B cell (primary cell): Measurements from ENCODE around the gene OST4. TPM values are rescaled to one million over a fixed set of nuclear protein-coding genes. Genes with fewer than 3 reads are reported as not detected.

Experiments
- ATAC-seq: fragments of 200-7000 bp; cut with Tn5 transposase; one replicate; pipeline ENCODE4 v1.10.0; 2021; ENCODE audit warnings: low read depth, mild to moderate bottlenecking, moderate number of reproducible peaks, moderate library complexity
- CTCF ChIA-PET: fragments of 350-600 bp; sonication (Branson Sonifier 250); formaldehyde crosslinking; loops from one replicate; lab custom pipeline; 2021; ENCODE audit warnings: antibody characterized with exemption, inconsistent platforms; lab: Charles Lee
- POLR2A ChIA-PET: fragments of 350-600 bp; sonication (Branson Sonifier 250); formaldehyde crosslinking; loops from one replicate; lab custom pipeline; 2021; ENCODE audit warnings: antibody characterized with exemption; lab: Charles Lee
- DNase-seq: peaks from one replicate; pipeline ENCODE4 v3.0.0; 2013
- H2AFZ ChIP-seq: 2 replicates; pipeline ENCODE4 v1.6.1; 2012; ENCODE audit warnings: mild to moderate bottlenecking, low read depth, low read length; ENCODE audit not compliant: insufficient read depth, poor library complexity, severe bottlenecking
- H3K27ac ChIP-seq, 2 donors: 1 replicate in 1 of 2; 2 replicates in 1 of 2; pipeline ENCODE4 v1.5.1; 2012 to 2013; ENCODE audit warnings: low read length in 2 of 2, mild to moderate bottlenecking in 2 of 2, moderate library complexity in 1 of 2
- H3K27me3 ChIP-seq, 4 experiments: fragments of 200-600 bp in 1 of 4; sonication (generic) in 1 of 4; replicated peaks in 1 of 4; 1 replicate in 2 of 4; 2 replicates in 2 of 4; pipeline versions ENCODE4 v1.6.1 to v1.7.0; 2013 to 2016; ENCODE audit warnings: low read length in 3 of 4, mild to moderate bottlenecking in 2 of 4, mixed read lengths in 1 of 4, moderate library complexity in 1 of 4; ENCODE audit not compliant: insufficient read depth in 4 of 4, control insufficient read depth in 3 of 4; ENCODE audit errors: control extremely low read depth in 1 of 4
- H3K36me3 ChIP-seq, 2 experiments: replicated peaks in 1 of 2; 1 replicate in 1 of 2; 2 replicates in 1 of 2; pipeline versions ENCODE4 v1.6.1 to v1.7.1; 2013; ENCODE audit warnings: low read length in 1 of 2; ENCODE audit not compliant: insufficient read depth in 2 of 2, control insufficient read depth in 1 of 2; ENCODE audit errors: control extremely low read depth in 1 of 2, extremely low read depth in 1 of 2
- H3K4me1 ChIP-seq, 2 donors: fragments of 200-600 bp in 1 of 2; sonication (generic) in 1 of 2; 1 replicate in 1 of 2; 2 replicates in 1 of 2; pipeline versions ENCODE4 v1.5.1 to v1.6.1; 2013 to 2017; ENCODE audit warnings: low read length in 2 of 2; ENCODE audit not compliant: control insufficient read depth in 2 of 2, insufficient read depth in 2 of 2
- H3K4me2 ChIP-seq: replicated peaks from 2 replicates; pipeline ENCODE3; 2012; ENCODE audit warnings: mild to moderate bottlenecking, low read depth, low read length; ENCODE audit not compliant: poor library complexity, severe bottlenecking
- H3K4me3 ChIP-seq, 5 experiments: fragments of 200-600 bp in 1 of 5; sonication (generic) in 1 of 5; 1 replicate in 3 of 5; 2 replicates in 2 of 5; pipeline versions ENCODE4 v1.5.1 to v1.7.0; 2011 to 2016; ENCODE audit warnings: low read length in 4 of 5, mild to moderate bottlenecking in 4 of 5, low read depth in 2 of 5, control low read depth in 1 of 5, moderate library complexity in 1 of 5; ENCODE audit not compliant: insufficient read depth in 1 of 5; ENCODE audit errors: control extremely low read depth in 1 of 5, extremely low read depth in 1 of 5
- H3K79me2 ChIP-seq: fragments of 200-600 bp; sonication (generic); one replicate; pipeline ENCODE4 v1.6.0; 2016; ENCODE audit warnings: low read length; ENCODE audit not compliant: control insufficient read depth, insufficient read depth
- H3K9ac ChIP-seq: fragments of 200-600 bp; sonication (generic); 2 replicates; pipeline ENCODE4 v1.6.1; 2017; ENCODE audit warnings: mild to moderate bottlenecking, low read length, moderate library complexity
- H3K9me3 ChIP-seq, 3 donors: one replicate each; pipeline versions ENCODE4 v1.6.1 to v1.7.1; 2013; ENCODE audit warnings: low read length in 2 of 3; ENCODE audit not compliant: control insufficient read depth in 2 of 3, insufficient read depth in 1 of 3; ENCODE audit errors: control extremely low read depth in 1 of 3
- H4K20me1 ChIP-seq: 2 replicates; pipeline ENCODE4 v1.6.0; 2012; ENCODE audit warnings: mild to moderate bottlenecking, low read length; ENCODE audit not compliant: insufficient read depth, control insufficient read depth, poor library complexity, severe bottlenecking
- H3K27ac Mint-ChIP-seq: one replicate; pipeline ENCODE4 v1.8.0; 2021; ENCODE audit warnings: mixed read lengths
- H3K27me3 Mint-ChIP-seq: one replicate; pipeline ENCODE4 v1.8.0; 2021; ENCODE audit warnings: mixed read lengths
- H3K4me1 Mint-ChIP-seq: one replicate; pipeline ENCODE4 v1.8.0; 2021; ENCODE audit warnings: mixed read lengths
- H3K4me3 Mint-ChIP-seq: one replicate; pipeline ENCODE4 v1.8.0; 2021; ENCODE audit warnings: mixed read lengths
- H3K9me3 Mint-ChIP-seq: one replicate; pipeline ENCODE4 v1.8.0; 2022; ENCODE audit warnings: mixed read lengths; ENCODE audit not compliant: insufficient read depth
- EZH2 ChIP-seq: IDR thresholded peaks from 2 replicates; pipeline ENCODE4 v1.6.1; 2012; ENCODE audit warnings: borderline replicate concordance, low read depth, mild to moderate bottlenecking, moderate library complexity, low read length; ENCODE audit not compliant: insufficient read depth, poor library complexity, severe bottlenecking
- WGBS: methylation state at CpG from one replicate; pipeline ENCODE4 v1.1.5; 2013; ENCODE audit warnings: missing lambda C conversion rate; ENCODE audit not compliant: insufficient coverage; 5-methylcytosine and 5-hydroxymethylcytosine counted together
- intact Hi-C: fragments of 100-400 bp; cut with micrococcal nuclease; formaldehyde crosslinking; loops from one replicate; pipeline ENCODE4 v1.10.0; 2022
- polyA plus RNA-seq: library from polyadenylated mRNA; depleted of rRNA; stranded (reverse); fragments of >200 nt; gene quantifications from 2 replicates; pipeline ENCODE4 v1.2.3, GENCODE V29; 2012
- total RNA-seq, 2 donors: library from RNA; stranded (reverse); fragments of 120-200 nt in 1 of 2; gene quantifications; 1 replicate in 1 of 2; 2 replicates in 1 of 2; pipeline versions ENCODE4 v1.2.3 to v1.2.4, GENCODE V29; 2013 to 2022
- TF ChIP-seq, protein P1 (sequence below): fragments of 200-600 bp; IDR thresholded peaks from one replicate; pipeline ENCODE4 v1.8.0; 2022; ENCODE audit warnings: antibody characterized with exemption, mild to moderate bottlenecking

Gene OST4
- total and polyA plus RNA-seq, 2 donors (not counting 1 experiment from before 2014, with no cell fraction given): 195 to 257 TPM

DNA sequence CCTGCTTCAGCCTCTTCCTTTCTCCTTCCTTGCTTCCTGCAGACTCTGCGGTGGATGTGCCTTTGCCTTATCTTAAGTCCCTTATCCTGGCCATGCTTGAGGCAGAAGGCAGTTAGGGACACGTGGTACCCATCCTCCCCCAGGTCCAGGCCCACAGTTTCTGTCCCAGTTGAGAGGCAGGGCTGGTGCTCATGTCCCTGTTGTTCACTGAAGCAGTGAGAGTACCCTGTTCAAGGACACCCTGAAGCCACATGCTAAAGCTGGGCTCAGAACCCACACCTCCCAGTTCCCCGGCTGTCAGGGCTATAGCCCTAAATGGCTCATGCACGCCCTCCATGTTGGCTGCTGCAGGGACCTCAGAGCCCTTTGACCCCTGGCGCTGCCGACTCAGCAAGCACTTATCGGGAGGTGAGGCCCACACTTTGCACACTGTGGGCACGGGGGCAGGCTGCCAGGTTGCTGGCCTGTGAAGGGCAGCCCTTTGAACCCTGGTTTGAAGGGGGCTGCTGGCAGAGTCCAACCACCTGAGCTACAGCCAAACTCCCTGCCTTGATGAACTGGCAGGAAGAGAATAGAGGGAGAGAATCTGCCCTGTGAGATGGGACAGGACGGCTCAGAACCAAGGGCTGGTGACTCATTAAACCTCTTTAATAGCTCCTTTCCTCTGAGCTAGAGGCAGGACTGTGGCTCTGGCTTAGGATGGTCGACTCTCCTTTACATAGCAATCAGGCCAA is 21.4 kb upstream of the OST4 start:
- Histone ChIP-seq H3K4me2 (no peak overlapping the region), H3K4me1 (peaks cover 6 to 9% of the 10 kb centered on the region in 2 donors), H3K27me3 (no peaks in the 10 kb centered on the region), H3K9me3 (no peaks in the 10 kb centered on the region), H3K4me3 (no peak overlapping the region), H3K79me2 (no peaks in the 10 kb centered on the region), H3K36me3 (no peaks in the 10 kb centered on the region), H4K20me1 (no peaks in the 10 kb centered on the region), H2AFZ (no peak overlapping the region), H3K27ac (no peak overlapping the region), H3K9ac (no peak overlapping the region)
- Mint-ChIP-seq H3K9me3 (no peaks in the 10 kb centered on the region), H3K27me3 (no peaks in the 10 kb centered on the region), H3K4me3 (no peak overlapping the region), H3K4me1 (peaks cover 11% of the 10 kb centered on the region), H3K27ac (no peak overlapping the region)
- no peak for TF ChIP-seq EZH2
- TF ChIP-seq, protein P1, sequence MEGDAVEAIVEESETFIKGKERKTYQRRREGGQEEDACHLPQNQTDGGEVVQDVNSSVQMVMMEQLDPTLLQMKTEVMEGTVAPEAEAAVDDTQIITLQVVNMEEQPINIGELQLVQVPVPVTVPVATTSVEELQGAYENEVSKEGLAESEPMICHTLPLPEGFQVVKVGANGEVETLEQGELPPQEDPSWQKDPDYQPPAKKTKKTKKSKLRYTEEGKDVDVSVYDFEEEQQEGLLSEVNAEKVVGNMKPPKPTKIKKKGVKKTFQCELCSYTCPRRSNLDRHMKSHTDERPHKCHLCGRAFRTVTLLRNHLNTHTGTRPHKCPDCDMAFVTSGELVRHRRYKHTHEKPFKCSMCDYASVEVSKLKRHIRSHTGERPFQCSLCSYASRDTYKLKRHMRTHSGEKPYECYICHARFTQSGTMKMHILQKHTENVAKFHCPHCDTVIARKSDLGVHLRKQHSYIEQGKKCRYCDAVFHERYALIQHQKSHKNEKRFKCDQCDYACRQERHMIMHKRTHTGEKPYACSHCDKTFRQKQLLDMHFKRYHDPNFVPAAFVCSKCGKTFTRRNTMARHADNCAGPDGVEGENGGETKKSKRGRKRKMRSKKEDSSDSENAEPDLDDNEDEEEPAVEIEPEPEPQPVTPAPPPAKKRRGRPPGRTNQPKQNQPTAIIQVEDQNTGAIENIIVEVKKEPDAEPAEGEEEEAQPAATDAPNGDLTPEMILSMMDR: no peak
- ATAC-seq (no peak), DNase-seq (no peak)
- intact Hi-C loops: no loop called here
- 86% methylated on average over 10 of the region's 10 CpGs for WGBS
- ChIA-PET CTCF (interaction anchor here (0.7 to 1.3 kb wide), 2 partner anchors 187 to 189 kb away, joined by 3 to 5 read pairs; no protein-coding TSS in a partner anchor), POLR2A (no interaction called here)
